Renal pelvis (tissue), 12 donors: ENCODE results near the gene PRMT5. TPM values are rescaled to one million over a fixed set of nuclear protein-coding genes. Genes with fewer than 3 reads are reported as not detected.
"Not testable (repeated sequence)": the region's sequence is repeated elsewhere in the genome, so short reads cannot be mapped to it uniquely, and the experiment has no call there.

ENCODE experiments used
- DNase-seq: peaks from one replicate; pipeline ENCODE4 v3.0.0-alpha.2; 2013
- long read RNA-seq, 16 experiments: transcript quantifications; one replicate each; lab custom pipeline, GENCODE V29; 2026
- polyA plus RNA-seq, 3 donors: library from polyadenylated mRNA; unstranded; fragments of 120-200 nt; gene quantifications; one replicate each; pipeline ENCODE4 v1.2.1, GENCODE V29; 2013; ENCODE audit not compliant: insufficient read length in 3 of 3

Gene PRMT5
- 100 to 1,000 TPM; 150 to 181 (median 161) TPM for polyA plus RNA-seq
- long read RNA-seq, donor 1, transcript PRMT5-202 (17 exons, 2,531 nt), result major isoform, 15 of 32 reads
- long read RNA-seq, donor 1, partial matches to known transcripts, result 14 of 32 reads
- long read RNA-seq, donor 1, other reads (novel, unspliced or antisense), result 0 of 32 reads
- long read RNA-seq, donor 2, transcript PRMT5-202 (17 exons, 2,531 nt), result major isoform, 8 of 26 reads
- long read RNA-seq, donor 2, partial matches to known transcripts, result 18 of 26 reads
- long read RNA-seq, donor 2, other reads (novel, unspliced or antisense), result 0 of 26 reads
- long read RNA-seq, donor 3, transcript PRMT5-202 (17 exons, 2,531 nt), result major isoform, 12 of 19 reads
- long read RNA-seq, donor 3, partial matches to known transcripts, result 5 of 19 reads
- long read RNA-seq, donor 3, other reads (novel, unspliced or antisense), result 0 of 19 reads
- long read RNA-seq, donor 4, transcript PRMT5-202 (17 exons, 2,531 nt), result major isoform, 9 of 26 reads
- long read RNA-seq, donor 4, partial matches to known transcripts, result 12 of 26 reads
- long read RNA-seq, donor 4, other reads (novel, unspliced or antisense), result 0 of 26 reads
- long read RNA-seq, donor 5, transcript PRMT5-202 (17 exons, 2,531 nt), result major isoform, 8 of 11 reads
- long read RNA-seq, donor 5, partial matches to known transcripts, result 0 of 11 reads
- long read RNA-seq, donor 5, other reads (novel, unspliced or antisense), result 0 of 11 reads
- long read RNA-seq, donor 6, transcript PRMT5-202 (17 exons, 2,531 nt), result major isoform, 15 of 48 reads
- long read RNA-seq, donor 6, partial matches to known transcripts, result 31 of 48 reads
- long read RNA-seq, donor 6, other reads (novel, unspliced or antisense), result 0 of 48 reads
- long read RNA-seq, donor 7, transcript PRMT5-202 (17 exons, 2,531 nt), result major isoform, 22 of 30 reads
- long read RNA-seq, donor 7, partial matches to known transcripts, result 5 of 30 reads
- long read RNA-seq, donor 7, other reads (novel, unspliced or antisense), result 0 of 30 reads
- long read RNA-seq, donor 8, partial matches to known transcripts, result 0 of 2 reads
- long read RNA-seq, donor 8, other reads (novel, unspliced or antisense), result 0 of 2 reads
- long read RNA-seq, donor 9, transcript PRMT5-202 (17 exons, 2,531 nt), result major isoform, 15 of 24 reads
- long read RNA-seq, donor 9, partial matches to known transcripts, result 7 of 24 reads
- long read RNA-seq, donor 9, other reads (novel, unspliced or antisense), result 0 of 24 reads
- long read RNA-seq, donor 10, transcript PRMT5-202 (17 exons, 2,531 nt), result major isoform, 15 of 30 reads
- long read RNA-seq, donor 10, partial matches to known transcripts, result 14 of 30 reads
- long read RNA-seq, donor 10, other reads (novel, unspliced or antisense), result 0 of 30 reads
- long read RNA-seq, donor 11, partial matches to known transcripts, result 0 of 4 reads
- long read RNA-seq, donor 11, other reads (novel, unspliced or antisense), result 0 of 4 reads
- long read RNA-seq, donor 12, transcript PRMT5-202 (17 exons, 2,531 nt), result major isoform, 13 of 38 reads
- long read RNA-seq, donor 12, partial matches to known transcripts, result 24 of 38 reads
- long read RNA-seq, donor 12, other reads (novel, unspliced or antisense), result 0 of 38 reads
- long read RNA-seq, donor 13, transcript PRMT5-202 (17 exons, 2,531 nt), result major isoform, 10 of 10 reads
- long read RNA-seq, donor 13, partial matches to known transcripts, result 0 of 10 reads
- long read RNA-seq, donor 13, other reads (novel, unspliced or antisense), result 0 of 10 reads
- long read RNA-seq, donor 14, result 0 reads
- long read RNA-seq, donor 15, result 0 reads
- long read RNA-seq, donor 16, transcript PRMT5-202 (17 exons, 2,531 nt), result major isoform, 13 of 25 reads
- long read RNA-seq, donor 16, partial matches to known transcripts, result 9 of 25 reads
- long read RNA-seq, donor 16, other reads (novel, unspliced or antisense), result 0 of 25 reads

GRCh38 chr14:22929104-22929960 lies at the start of gene PRMT5:
Gene PRMT5, minus strand, starts transcription at chr14:22929376. Its CDS starts 15 bp downstream, at chr14:22929361.
- peak; percentile 100 for DNase-seq

- DNase-seq, result no peak
Observed at GRCh38 chr14:22978487-22978837, 49.3 kb upstream of the PRMT5 start.

- peak; percentile 87 for DNase-seq
Observed at GRCh38 chr14:22977684-22978486, 48.7 kb upstream of the PRMT5 start.

- no peak for DNase-seq
Observed at GRCh38 chr14:22977434-22977683, 48.2 kb upstream of the PRMT5 start.

GRCh38 chr14:22976620-22977433 lies 47.7 kb upstream of the PRMT5 start:
- DNase-seq, result no peak

GRCh38 chr14:22974530-22975313 lies 45.5 kb upstream of the PRMT5 start:
- no peak for DNase-seq

- no peak for DNase-seq
Observed at GRCh38 chr14:22973217-22974032, 44.2 kb upstream of the PRMT5 start.

GRCh38 chr14:22972313-22972930 lies 43.2 kb upstream of the PRMT5 start:
- no peak for DNase-seq

GRCh38 chr14:22971152-22971551 lies 42.0 kb upstream of the PRMT5 start:
- DNase-seq, result no peak

GRCh38 chr14:22966783-22967269 lies 37.6 kb upstream of the PRMT5 start:
- DNase-seq, result no peak

- DNase-seq, result not testable (repeated sequence)
Observed at GRCh38 chr14:22965916-22966782, 37.0 kb upstream of the PRMT5 start.

GRCh38 chr14:22962061-22962676 lies 33.0 kb upstream of the PRMT5 start:
- no peak for DNase-seq

GRCh38 chr14:22955702-22956569 lies 26.8 kb upstream of the PRMT5 start:
- no peak for DNase-seq
